Keratinocyte (primary cell): Measurements from ENCODE around the gene AZU1. TPM values are rescaled to one million over a fixed set of nuclear protein-coding genes. Genes with fewer than 3 reads are reported as not detected.

Experiments
- DNase-seq: peaks from one replicate; pipeline ENCODE4 v3.0.0-alpha.2; 2011; ENCODE audit warnings: low read depth, missing footprints, low spot score
- FAIRE-seq: peaks from 2 replicates; lab custom pipeline; 2011; peaks lifted over from hg19 to GRCh38; lab: Jason Lieb, UNC
- H2AFZ ChIP-seq: 2 replicates; pipeline ENCODE4 v1.6.0; 2012; ENCODE audit warnings: low read length, control low read depth, inconsistent platforms; ENCODE audit not compliant: control insufficient read depth
- H3K27ac ChIP-seq: 2 replicates; pipeline ENCODE4 v1.5.1; 2011; ENCODE audit warnings: low read length; ENCODE audit not compliant: control insufficient read depth, insufficient read depth
- H3K27me3 ChIP-seq: 3 replicates; pipeline ENCODE4 v1.6.0; 2011; ENCODE audit warnings: low read length; ENCODE audit not compliant: control insufficient read depth, insufficient read depth; ENCODE audit errors: extremely low read depth
- H3K36me3 ChIP-seq, 2 experiments: 2 replicates in 1 of 2; 3 replicates in 1 of 2; pipeline ENCODE4 v1.5.1; 2011; ENCODE audit warnings: low read length in 2 of 2, mild to moderate bottlenecking in 1 of 2; ENCODE audit not compliant: control insufficient read depth in 2 of 2, insufficient read depth in 2 of 2; ENCODE audit errors: extremely low read depth in 1 of 2
- H3K4me1 ChIP-seq: 3 replicates; pipeline ENCODE4 v1.5.1; 2011; ENCODE audit warnings: low read length; ENCODE audit not compliant: control insufficient read depth, insufficient read depth; ENCODE audit errors: extremely low read depth
- H3K4me2 ChIP-seq: 3 replicates; pipeline ENCODE4 v1.6.0; 2011; ENCODE audit warnings: low read depth, low read length; ENCODE audit not compliant: control insufficient read depth, insufficient read depth; ENCODE audit errors: extremely low read depth
- H3K4me3 ChIP-seq, 3 experiments: fragments of 200-600 bp in 1 of 3; sonication (generic) in 1 of 3; 2 replicates in 2 of 3; 3 replicates in 1 of 3; pipeline ENCODE4 v1.5.1; 2011 to 2016; ENCODE audit warnings: low read length in 3 of 3, mild to moderate bottlenecking in 3 of 3, control low read depth in 2 of 3, inconsistent platforms in 1 of 3, low read depth in 1 of 3, mixed read lengths in 1 of 3, mixed run types in 1 of 3, moderate library complexity in 1 of 3; ENCODE audit not compliant: control insufficient read depth in 2 of 3, insufficient read depth in 2 of 3; ENCODE audit errors: extremely low read depth in 1 of 3
- H3K79me2 ChIP-seq: 2 replicates; pipeline ENCODE4 v1.6.0; 2012; ENCODE audit warnings: low read length; ENCODE audit not compliant: control insufficient read depth, insufficient read depth
- H3K9ac ChIP-seq: 3 replicates; pipeline ENCODE4 v1.6.0; 2011; ENCODE audit warnings: low read length; ENCODE audit not compliant: control insufficient read depth, insufficient read depth; ENCODE audit errors: extremely low read depth
- H3K9me1 ChIP-seq: 3 replicates; pipeline ENCODE4 v1.6.0; 2011; ENCODE audit warnings: low read length; ENCODE audit not compliant: control insufficient read depth, insufficient read depth; ENCODE audit errors: extremely low read depth
- H3K9me3 ChIP-seq: 2 replicates; pipeline ENCODE4 v1.5.1; 2012; ENCODE audit warnings: low read depth, low read length; ENCODE audit not compliant: control insufficient read depth
- H4K20me1 ChIP-seq: 3 replicates; pipeline ENCODE4 v1.6.0; 2011; ENCODE audit warnings: low read length; ENCODE audit not compliant: control insufficient read depth, insufficient read depth; ENCODE audit errors: extremely low read depth
- EZH2 ChIP-seq: IDR thresholded peaks from one replicate; pipeline ENCODE4 v1.6.1; 2012; ENCODE audit warnings: inconsistent platforms, mild to moderate bottlenecking, low read length, moderate library complexity
- dilution Hi-C: fragments of 300-500 bp; cut with MboI; formaldehyde crosslinking; loops from one replicate; pipeline ENCODE4 v1.7.0; 2020; ENCODE audit warnings: low sequenced_read_pairs; ENCODE audit not compliant: extremely low pct_ligation_motif_present
- polyA plus RNA-seq, 5 experiments: library from polyadenylated mRNA; depleted of rRNA in 3 of 5; stranded (reverse) in 3 of 5; stranded (forward) in 1 of 5; unstranded in 1 of 5; fragments of >200 nt; gene quantifications; 1 replicate in 1 of 5; 2 replicates in 3 of 5; 3 replicates in 1 of 5; pipeline versions ENCODE4 v1.2.1 to v1.2.3, GENCODE V29; 2011 to 2012; ENCODE audit warnings: missing spikeins in 2 of 5, low read depth in 1 of 5, low replicate concordance in 1 of 5
- TF ChIP-seq, protein P1 (sequence below), 3 experiments: IDR thresholded peaks in 1 of 3; conservative IDR thresholded peaks in 1 of 3; optimal IDR thresholded peaks in 1 of 3; 2 replicates in 2 of 3; 3 replicates in 1 of 3; pipeline versions ENCODE3 to v1.5.1; 2011; ENCODE audit warnings: low read length in 3 of 3, mild to moderate bottlenecking in 3 of 3, moderate library complexity in 2 of 3, control low read depth in 1 of 3, inconsistent platforms in 1 of 3; ENCODE audit not compliant: insufficient read depth in 2 of 3; ENCODE audit errors: extremely low read depth in 1 of 3

Gene AZU1
- polyA plus RNA-seq, 1 donor (not counting 4 experiments of a cell fraction or from before 2014, with no cell fraction given), result not detected

DNA sequence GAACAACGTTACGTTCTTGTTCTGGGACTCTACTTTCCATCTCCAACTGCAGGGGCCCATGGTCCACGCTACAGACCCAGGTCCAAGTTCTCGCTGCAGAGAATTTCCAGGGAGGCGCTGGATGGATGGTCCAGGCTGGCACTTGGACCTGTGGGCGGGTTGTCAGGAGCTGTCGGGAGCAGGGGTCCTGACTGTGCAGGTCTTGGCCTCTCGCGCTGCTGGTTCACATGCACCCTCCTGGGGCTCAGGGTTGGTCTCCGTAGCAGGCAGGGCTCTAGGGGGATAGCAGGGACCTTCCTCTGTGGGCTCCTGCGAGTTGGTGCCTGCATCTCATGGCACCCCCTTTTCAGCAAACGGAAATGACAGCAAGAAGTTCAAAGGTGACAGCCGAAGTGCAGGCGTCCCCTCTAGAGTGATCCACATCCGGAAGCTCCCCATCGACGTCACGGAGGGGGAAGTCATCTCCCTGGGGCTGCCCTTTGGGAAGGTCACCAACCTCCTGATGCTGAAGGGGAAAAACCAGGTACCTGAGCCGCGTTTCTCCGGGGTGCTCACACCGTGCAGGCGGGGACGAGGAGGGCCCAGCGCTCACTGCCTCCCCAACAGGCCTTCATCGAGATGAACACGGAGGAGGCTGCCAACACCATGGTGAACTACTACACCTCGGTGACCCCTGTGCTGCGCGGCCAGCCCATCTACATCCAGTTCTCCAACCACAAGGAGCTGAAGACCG lies 23.8 kb upstream of the AZU1 start:
- TF ChIP-seq, protein P1, sequence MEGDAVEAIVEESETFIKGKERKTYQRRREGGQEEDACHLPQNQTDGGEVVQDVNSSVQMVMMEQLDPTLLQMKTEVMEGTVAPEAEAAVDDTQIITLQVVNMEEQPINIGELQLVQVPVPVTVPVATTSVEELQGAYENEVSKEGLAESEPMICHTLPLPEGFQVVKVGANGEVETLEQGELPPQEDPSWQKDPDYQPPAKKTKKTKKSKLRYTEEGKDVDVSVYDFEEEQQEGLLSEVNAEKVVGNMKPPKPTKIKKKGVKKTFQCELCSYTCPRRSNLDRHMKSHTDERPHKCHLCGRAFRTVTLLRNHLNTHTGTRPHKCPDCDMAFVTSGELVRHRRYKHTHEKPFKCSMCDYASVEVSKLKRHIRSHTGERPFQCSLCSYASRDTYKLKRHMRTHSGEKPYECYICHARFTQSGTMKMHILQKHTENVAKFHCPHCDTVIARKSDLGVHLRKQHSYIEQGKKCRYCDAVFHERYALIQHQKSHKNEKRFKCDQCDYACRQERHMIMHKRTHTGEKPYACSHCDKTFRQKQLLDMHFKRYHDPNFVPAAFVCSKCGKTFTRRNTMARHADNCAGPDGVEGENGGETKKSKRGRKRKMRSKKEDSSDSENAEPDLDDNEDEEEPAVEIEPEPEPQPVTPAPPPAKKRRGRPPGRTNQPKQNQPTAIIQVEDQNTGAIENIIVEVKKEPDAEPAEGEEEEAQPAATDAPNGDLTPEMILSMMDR (optimal IDR thresholded peaks at IDR 0.05 in 1 of 3, IDR thresholded peaks at IDR 0.05 in 1 of 3, conservative IDR thresholded peaks at IDR 0.05 in 1 of 3; ENCODE audit: extremely low read depth in 1 of 3, insufficient read depth in 2 of 3, low read length in 3 of 3), result no peak
- TF ChIP-seq EZH2, result no peak
- dilution Hi-C loops, result no loop called here
- Histone ChIP-seq H3K9ac (no peak overlapping the region), H3K27me3 (no peaks in the 10 kb centered on the region), H4K20me1 (peaks cover 85% of the 10 kb centered on the region), H3K4me2 (no peak overlapping the region), H3K36me3 (peaks cover 35 to 85% of the 10 kb centered on the region in 2 experiments), H3K27ac (no peak overlapping the region), H3K9me3 (no peaks in the 10 kb centered on the region), H2AFZ (no peak overlapping the region), H3K4me3 (no peak overlapping the region), H3K79me2 (peaks cover 99% of the 10 kb centered on the region), H3K4me1 (peaks cover 32% of the 10 kb centered on the region), H3K9me1 (no peaks in the 10 kb centered on the region)
- DNase-seq, result no peak
- FAIRE-seq, result no peak

DNA sequence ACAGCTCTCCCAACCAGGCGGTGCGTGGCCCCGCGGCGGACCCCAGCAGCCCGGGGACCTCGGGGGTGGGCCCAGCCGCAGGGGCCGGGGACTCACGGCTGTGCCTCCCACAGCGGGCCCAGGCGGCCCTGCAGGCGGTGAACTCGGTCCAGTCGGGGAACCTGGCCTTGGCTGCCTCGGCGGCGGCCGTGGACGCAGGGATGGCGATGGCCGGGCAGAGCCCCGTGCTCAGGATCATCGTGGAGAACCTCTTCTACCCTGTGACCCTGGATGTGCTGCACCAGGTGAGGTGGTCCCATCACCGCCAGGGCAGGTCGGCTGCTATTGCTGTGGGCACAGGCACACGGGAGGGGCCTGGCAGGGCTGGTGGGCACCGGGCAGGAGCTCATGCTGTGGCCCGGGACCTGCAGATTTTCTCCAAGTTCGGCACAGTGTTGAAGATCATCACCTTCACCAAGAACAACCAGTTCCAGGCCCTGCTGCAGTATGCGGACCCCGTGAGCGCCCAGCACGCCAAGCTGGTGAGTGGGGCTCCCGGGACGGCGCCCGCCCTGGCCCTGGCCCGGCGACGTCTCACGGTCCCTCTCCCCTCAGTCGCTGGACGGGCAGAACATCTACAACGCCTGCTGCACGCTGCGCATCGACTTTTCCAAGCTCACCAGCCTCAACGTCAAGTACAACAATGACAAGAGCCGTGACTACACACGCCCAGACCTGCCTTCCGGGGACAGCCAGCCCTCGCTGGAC lies 23.0 kb upstream of the AZU1 start:
- Histone ChIP-seq H3K4me2 (no peak overlapping the region), H3K9me3 (no peaks in the 10 kb centered on the region), H3K4me1 (peaks cover 26% of the 10 kb centered on the region), H3K27ac (no peak overlapping the region), H4K20me1 (peaks cover 78% of the 10 kb centered on the region), H3K4me3 (no peak overlapping the region), H2AFZ (no peak overlapping the region), H3K9me1 (no peaks in the 10 kb centered on the region), H3K9ac (no peak overlapping the region), H3K79me2 (peaks cover 93% of the 10 kb centered on the region), H3K36me3 (peaks cover 35 to 85% of the 10 kb centered on the region in 2 experiments), H3K27me3 (no peaks in the 10 kb centered on the region)
- DNase-seq, result no peak
- no peak for TF ChIP-seq EZH2
- TF ChIP-seq, protein P1 (optimal IDR thresholded peaks at IDR 0.05 in 1 of 3, IDR thresholded peaks at IDR 0.05 in 1 of 3, conservative IDR thresholded peaks at IDR 0.05 in 1 of 3; ENCODE audit: extremely low read depth in 1 of 3, insufficient read depth in 2 of 3, low read length in 3 of 3), result no peak
- dilution Hi-C loops, result no loop called here
- no peak for FAIRE-seq
